Endothelial cell of umbilical vein (primary cell): Measurements from ENCODE around the gene NDUFS2. TPM values are rescaled to one million over a fixed set of nuclear protein-coding genes. Genes with fewer than 3 reads are reported as not detected.
"Not testable (repeated sequence)": the region's sequence is repeated elsewhere in the genome, so short reads cannot be mapped to it uniquely, and the experiment has no call there.

ENCODE experiments used
- BruUV-seq: library from RNA; stranded (reverse); fragments of 400-500 nt; replicated peaks from 2 replicates; lab custom pipeline; 2021; lab: Mats Ljungman, UMichigan
- CTCF ChIA-PET: fragments of 300-600, 350-600 bp; sonication (Branson Sonifier 250); formaldehyde crosslinking; loops from one replicate; lab custom pipeline; 2021; ENCODE audit warnings: antibody characterized with exemption, inconsistent platforms; lab: Charles Lee
- POLR2A ChIA-PET: fragments of 300-600, 350-600 bp; sonication (Branson Sonifier 250); formaldehyde crosslinking; loops from one replicate; lab custom pipeline; 2021; ENCODE audit warnings: antibody characterized with exemption, inconsistent platforms; lab: Charles Lee
- DNase-seq: peaks from one replicate; pipeline ENCODE4 v3.0.0-alpha.2; 2011; ENCODE audit warnings: low read depth, low spot score
- FAIRE-seq: peaks from 2 replicates; lab custom pipeline; 2011; peaks lifted over from hg19 to GRCh38; lab: Jason Lieb, UNC
- H2AFZ ChIP-seq: 2 replicates; pipeline ENCODE4 v1.6.0; 2012; ENCODE audit warnings: low read depth, low read length, control low read depth, inconsistent platforms
- H3K27ac ChIP-seq: 2 replicates; pipeline ENCODE4 v1.5.1; 2011; ENCODE audit warnings: low read depth, mild to moderate bottlenecking, control low read depth, low read length, moderate library complexity; ENCODE audit not compliant: insufficient read depth
- H3K27me3 ChIP-seq, 2 experiments: 2 replicates each; pipeline versions ENCODE4 v1.6.0 to v1.6.1; 2011; ENCODE audit warnings: low read length in 2 of 2, mixed read lengths in 1 of 2; ENCODE audit not compliant: control insufficient read depth in 2 of 2, insufficient read depth in 2 of 2
- H3K36me3 ChIP-seq, 2 experiments: 2 replicates in 1 of 2; 3 replicates in 1 of 2; pipeline ENCODE4 v1.5.1; 2011; ENCODE audit warnings: low read length in 2 of 2, mild to moderate bottlenecking in 1 of 2, moderate library complexity in 1 of 2; ENCODE audit not compliant: control insufficient read depth in 2 of 2, insufficient read depth in 2 of 2; ENCODE audit errors: extremely low read depth in 1 of 2
- H3K4me1 ChIP-seq: 3 replicates; pipeline ENCODE4 v1.5.1; 2011; ENCODE audit warnings: mild to moderate bottlenecking, low read length; ENCODE audit not compliant: control insufficient read depth, insufficient read depth; ENCODE audit errors: extremely low read depth
- H3K4me2 ChIP-seq: 2 replicates; pipeline ENCODE4 v1.6.1; 2011; ENCODE audit warnings: low read length, control low read depth, mixed read lengths; ENCODE audit not compliant: insufficient read depth
- H3K4me3 ChIP-seq, 3 experiments: fragments of 200-600 bp in 1 of 3; sonication (generic), shearing (Covaris generic) in 1 of 3; replicated peaks in 1 of 3; 2 replicates each; pipeline ENCODE4 v1.5.1; 2011 to 2016; ENCODE audit warnings: control low read depth in 3 of 3, low read length in 3 of 3, mild to moderate bottlenecking in 2 of 3, inconsistent platforms in 1 of 3, low read depth in 1 of 3, moderate library complexity in 1 of 3; ENCODE audit not compliant: insufficient read depth in 1 of 3
- H3K79me2 ChIP-seq: 2 replicates; pipeline ENCODE4 v1.6.0; 2012; ENCODE audit warnings: low read length, inconsistent platforms; ENCODE audit not compliant: control insufficient read depth, insufficient read depth
- H3K9ac ChIP-seq: replicated peaks from 2 replicates; pipeline ENCODE3; 2011; ENCODE audit warnings: low read length, control low read depth; ENCODE audit not compliant: insufficient read depth; ENCODE audit errors: extremely low read depth
- H3K9me1 ChIP-seq: replicated peaks from 3 replicates; pipeline ENCODE4 v1.6.0; 2011; ENCODE audit warnings: mild to moderate bottlenecking, low read length; ENCODE audit not compliant: control insufficient read depth, insufficient read depth; ENCODE audit errors: extremely low read depth
- H3K9me3 ChIP-seq: replicated peaks from 2 replicates; pipeline ENCODE4 v1.5.1; 2012; ENCODE audit warnings: low read length, inconsistent platforms; ENCODE audit not compliant: control insufficient read depth, insufficient read depth
- H4K20me1 ChIP-seq: replicated peaks from 2 replicates; pipeline ENCODE3; 2011; ENCODE audit warnings: mild to moderate bottlenecking, low read length; ENCODE audit not compliant: control insufficient read depth, insufficient read depth; ENCODE audit errors: extremely low read depth
- CTCF ChIP-seq, 2 donors: IDR thresholded peaks; 1 replicate in 1 of 2; 2 replicates in 1 of 2; pipeline ENCODE4 v1.5.1; 2011; ENCODE audit warnings: low read length in 2 of 2, mild to moderate bottlenecking in 2 of 2, moderate library complexity in 2 of 2, control low read depth in 1 of 2, inconsistent platforms in 1 of 2, low read depth in 1 of 2; ENCODE audit not compliant: insufficient read depth in 1 of 2; ENCODE audit errors: extremely low read depth in 1 of 2
- EZH2 ChIP-seq: IDR thresholded peaks from 2 replicates; pipeline ENCODE4 v1.6.1; 2012; ENCODE audit warnings: borderline replicate concordance, low read depth, mild to moderate bottlenecking, moderate library complexity, low read length, inconsistent platforms; ENCODE audit not compliant: severe bottlenecking
- FOS ChIP-seq: IDR thresholded peaks from 2 replicates; pipeline ENCODE4 v1.6.1; 2011; ENCODE audit warnings: mild to moderate bottlenecking, low read length, moderate library complexity, borderline replicate concordance; ENCODE audit not compliant: insufficient read depth
- GATA2 ChIP-seq: IDR thresholded peaks from 2 replicates; pipeline ENCODE4 v1.7.0; 2011; ENCODE audit warnings: low read depth, mild to moderate bottlenecking, moderate library complexity, mixed read lengths, low read length; ENCODE audit not compliant: insufficient read length, insufficient read depth
- JUN ChIP-seq: IDR thresholded peaks from 2 replicates; pipeline ENCODE4 v1.6.1; 2011; ENCODE audit warnings: borderline replicate concordance, low read depth; ENCODE audit not compliant: insufficient read length, insufficient read depth
- MAX ChIP-seq: IDR thresholded peaks from 2 replicates; pipeline ENCODE4 v1.6.1; 2011; ENCODE audit not compliant: insufficient read depth, insufficient read length
- MYC ChIP-seq: IDR thresholded peaks from one replicate; pipeline ENCODE4 v1.6.1; 2011; ENCODE audit warnings: mild to moderate bottlenecking, low read depth, low read length
- POLR2A ChIP-seq: IDR thresholded peaks from 2 replicates; pipeline ENCODE4 v1.6.1; 2012; ENCODE audit warnings: low read depth, mild to moderate bottlenecking, control low read depth, low read length
- POLR2AphosphoS5 ChIP-seq: IDR thresholded peaks from 2 replicates; pipeline ENCODE4 v1.6.1; 2012; ENCODE audit warnings: low read depth, mild to moderate bottlenecking, control low read depth, low read length, moderate library complexity; ENCODE audit not compliant: insufficient read depth
- dilution Hi-C: fragments of 300-500 bp; cut with MboI; formaldehyde crosslinking; loops from one replicate; pipeline ENCODE4 v1.15.0; 2019; ENCODE audit warnings: low sequenced_read_pairs; ENCODE audit not compliant: extremely low pct_ligation_motif_present
- intact Hi-C: fragments of 100-400 bp; cut with micrococcal nuclease; formaldehyde crosslinking; loops from one replicate; pipeline ENCODE4 v1.10.0; 2022
- polyA plus RNA-seq, 4 experiments: library from polyadenylated mRNA; depleted of rRNA in 3 of 4; stranded (reverse) in 3 of 4; unstranded in 1 of 4; fragments of >200 nt; gene quantifications; 2 replicates each; pipeline versions ENCODE4 v1.2.1 to v1.2.3, GENCODE V29; 2011 to 2012; ENCODE audit warnings: missing spikeins in 1 of 4
- total RNA-seq: library from RNA; stranded (reverse); gene quantifications from 2 replicates; pipeline ENCODE4 v1.2.3, GENCODE V29; 2021

NDUFS2 gene
- total and polyA plus RNA-seq, 2 donors (not counting 3 experiments of a cell fraction or from before 2014, with no cell fraction given) = 95.1 to 130 TPM

GRCh38 chr1:161223805-161224694 lies 21.9 kb downstream of the NDUFS2 start:
- no TSS peak for BruUV-seq
- no peaks in the 10 kb centered on the region for H3K9me1 ChIP-seq
- H3K4me2 ChIP-seq = no peak overlapping the region
- H2AFZ ChIP-seq = no peak overlapping the region
- no peaks in the 10 kb centered on the region for H3K79me2 ChIP-seq
- intact Hi-C loops (loop anchor here (2.0 kb wide), 1 partner anchor 39 kb away; no protein-coding TSS in a partner anchor), dilution Hi-C loops (no loop called here)
- TF ChIP-seq FOS (no peak), POLR2AphosphoS5 (no peak), POLR2A (no peak), MYC (no peak), EZH2 (no peak), MAX (no peak), CTCF (IDR thresholded peaks at IDR 0.05; ENCODE audit: extremely low read depth in 1 of 2, insufficient read depth in 1 of 2, low read depth in 1 of 2, low read length in 2 of 2) (no peak), GATA2 (no peak), JUN (no peak)
- ChIA-PET POLR2A (no interaction called here), CTCF (interaction anchor here (1.7 to 5.4 kb wide), 4 partner anchors 14 to 32 kb away, joined by 3 to 55 read pairs (median 28); partner anchors contain the start of genes ADAMTS4 and NDUFS2)
- H3K27ac ChIP-seq = no peak overlapping the region
- FAIRE-seq (no peak), DNase-seq (no peak)
- peaks cover 5 to 6% of the 10 kb centered on the region in 2 experiments for H3K36me3 ChIP-seq
- H3K4me3 ChIP-seq = no peak overlapping the region
- peaks cover 18% of the 10 kb centered on the region for H3K4me1 ChIP-seq
- no peak overlapping the region for H3K9ac ChIP-seq
- no peaks in the 10 kb centered on the region for H3K27me3 ChIP-seq
- H4K20me1 ChIP-seq = no peaks in the 10 kb centered on the region
- H3K9me3 ChIP-seq = no peaks in the 10 kb centered on the region

- BruUV-seq, H3K4me2 ChIP-seq, H3K9ac ChIP-seq, dilution Hi-C loops, H2AFZ ChIP-seq, H3K79me2 ChIP-seq, FAIRE-seq, H3K36me3 ChIP-seq, H3K9me1 ChIP-seq, H3K4me3 ChIP-seq, H4K20me1 ChIP-seq, POLR2A ChIA-PET, H3K27ac ChIP-seq, H3K9me3 ChIP-seq, H3K27me3 ChIP-seq, DNase-seq: not testable (repeated sequence)
- CTCF ChIA-PET = interaction anchor here (1.7 to 5.4 kb wide), 4 partner anchors 15 to 32 kb away, joined by 3 to 55 read pairs (median 28); partner anchors contain the start of genes ADAMTS4 and NDUFS2
- H3K4me1 ChIP-seq = peaks cover 18% of the 10 kb centered on the region
- intact Hi-C loops = loop anchor here (1.0 to 2.0 kb wide), 4 partner anchors 14 to 40 kb away; partner anchors contain the start of gene NDUFS2
These were observed 22.5 kb downstream of the NDUFS2 start for GRCh38 chr1:161224695-161225087.
